ENCODE data around the gene E2F1. TPM values are rescaled to one million over a fixed set of nuclear protein-coding genes. Genes with fewer than 3 reads are reported as not detected.
"Not testable (repeated sequence)": the region's sequence is repeated elsewhere in the genome, so short reads cannot be mapped to it uniquely, and the experiment has no call there.

Gene E2F1
- total RNA-seq, 4 donors from 2014 or later = 1.2 to 1.9 (median 1.5) TPM

- ATAC-seq (ENCODE audit: low FRiP score) (no peak), DNase-seq (ENCODE audit: low spot score) (no peak)
- TF ChIP-seq, protein P1, sequence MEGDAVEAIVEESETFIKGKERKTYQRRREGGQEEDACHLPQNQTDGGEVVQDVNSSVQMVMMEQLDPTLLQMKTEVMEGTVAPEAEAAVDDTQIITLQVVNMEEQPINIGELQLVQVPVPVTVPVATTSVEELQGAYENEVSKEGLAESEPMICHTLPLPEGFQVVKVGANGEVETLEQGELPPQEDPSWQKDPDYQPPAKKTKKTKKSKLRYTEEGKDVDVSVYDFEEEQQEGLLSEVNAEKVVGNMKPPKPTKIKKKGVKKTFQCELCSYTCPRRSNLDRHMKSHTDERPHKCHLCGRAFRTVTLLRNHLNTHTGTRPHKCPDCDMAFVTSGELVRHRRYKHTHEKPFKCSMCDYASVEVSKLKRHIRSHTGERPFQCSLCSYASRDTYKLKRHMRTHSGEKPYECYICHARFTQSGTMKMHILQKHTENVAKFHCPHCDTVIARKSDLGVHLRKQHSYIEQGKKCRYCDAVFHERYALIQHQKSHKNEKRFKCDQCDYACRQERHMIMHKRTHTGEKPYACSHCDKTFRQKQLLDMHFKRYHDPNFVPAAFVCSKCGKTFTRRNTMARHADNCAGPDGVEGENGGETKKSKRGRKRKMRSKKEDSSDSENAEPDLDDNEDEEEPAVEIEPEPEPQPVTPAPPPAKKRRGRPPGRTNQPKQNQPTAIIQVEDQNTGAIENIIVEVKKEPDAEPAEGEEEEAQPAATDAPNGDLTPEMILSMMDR (IDR thresholded peaks at IDR 0.05) = no peak
These were observed 40.0 kb downstream of the E2F1 start for GRCh38 chr20:33646191-33646590.

- TF ChIP-seq, protein P1 (IDR thresholded peaks at IDR 0.05) = no peak
- no peak for ATAC-seq (ENCODE audit: low FRiP score)
- DNase-seq (ENCODE audit: low spot score) = no peak
These were observed 40.8 kb downstream of the E2F1 start for GRCh38 chr20:33645396-33645795.

GRCh38 chr20:33645072-33645358 is 41.2 kb downstream of the E2F1 start:
- TF ChIP-seq, protein P1 (IDR thresholded peaks at IDR 0.05) = no peak
- DNase-seq (ENCODE audit: low spot score) = no peak
- ATAC-seq (ENCODE audit: low FRiP score) = no peak

GRCh38 chr20:33644313-33645071 is 41.7 kb downstream of the E2F1 start:
- DNase-seq (ENCODE audit: low spot score) (no peak), ATAC-seq (ENCODE audit: low FRiP score) (no peak)
- TF ChIP-seq, protein P1 (IDR thresholded peaks at IDR 0.05) = no peak

DNA sequence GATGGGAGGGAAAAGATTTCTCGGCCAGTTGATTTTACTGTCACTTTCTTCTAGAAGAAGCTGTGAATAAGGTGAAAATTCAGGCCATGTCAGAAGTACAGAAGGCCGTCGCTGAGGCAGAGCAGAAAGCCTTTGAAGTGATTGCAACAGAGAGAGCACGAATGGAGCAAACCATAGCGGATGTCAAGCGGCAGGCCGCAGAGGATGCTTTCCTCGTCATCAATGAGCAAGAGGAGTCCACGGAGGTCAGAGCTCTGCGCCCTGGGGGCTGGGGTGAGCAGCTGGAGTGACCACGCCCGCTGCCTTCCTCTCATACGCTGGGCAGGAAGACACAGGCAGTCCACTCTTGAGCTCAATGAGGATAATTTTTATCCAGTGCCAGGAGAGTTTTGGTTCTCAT is 45.9 kb downstream of the E2F1 start:
- no peak for ATAC-seq (ENCODE audit: low FRiP score)
- DNase-seq (ENCODE audit: low spot score) = no peak
- TF ChIP-seq, protein P1 (IDR thresholded peaks at IDR 0.05) = no peak

DNA sequence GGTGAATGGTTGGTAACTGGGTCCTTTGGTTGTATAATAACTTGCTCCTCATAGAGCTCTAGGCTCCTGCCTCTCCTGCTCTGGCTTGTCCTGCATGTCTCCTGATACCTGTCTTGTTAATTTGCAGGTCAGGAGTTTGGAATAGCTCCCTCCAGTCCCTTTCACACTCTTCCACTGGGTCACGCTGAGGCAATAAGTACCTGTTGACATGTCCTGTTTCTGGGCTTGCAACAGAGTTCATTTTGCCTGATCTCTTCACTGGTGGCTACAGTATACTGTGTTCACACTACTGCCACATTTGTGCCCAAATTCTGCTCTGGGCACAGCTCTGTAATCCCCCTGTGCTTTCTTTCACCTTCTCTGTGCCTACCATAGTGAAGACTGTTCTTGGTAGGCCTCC is 49.4 kb downstream of the E2F1 start:
- ATAC-seq (ENCODE audit: low FRiP score) (no peak), DNase-seq (ENCODE audit: low spot score) (no peak)
- TF ChIP-seq, protein P1 (IDR thresholded peaks at IDR 0.05) = no peak

DNA sequence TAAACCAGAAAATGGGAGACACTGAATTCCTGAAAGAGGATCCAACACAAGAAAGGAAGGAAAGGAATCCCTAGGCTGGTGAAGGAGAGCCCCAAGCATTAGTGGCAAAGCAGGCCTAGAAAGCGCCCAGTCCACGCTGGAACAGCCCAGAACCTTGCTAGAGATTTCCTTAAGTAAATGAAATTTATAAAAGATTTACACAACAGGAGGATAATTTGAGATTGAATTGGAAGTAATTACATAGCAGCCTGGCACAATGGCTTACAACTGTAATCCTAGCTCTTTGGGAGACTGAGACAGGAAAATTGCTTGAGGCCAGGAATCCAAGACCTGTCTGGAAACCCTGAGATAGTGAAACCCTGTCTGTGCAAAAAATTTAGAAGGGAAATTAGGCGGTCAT is 50.8 kb downstream of the E2F1 start:
- no peak for ATAC-seq (ENCODE audit: low FRiP score)

DNA sequence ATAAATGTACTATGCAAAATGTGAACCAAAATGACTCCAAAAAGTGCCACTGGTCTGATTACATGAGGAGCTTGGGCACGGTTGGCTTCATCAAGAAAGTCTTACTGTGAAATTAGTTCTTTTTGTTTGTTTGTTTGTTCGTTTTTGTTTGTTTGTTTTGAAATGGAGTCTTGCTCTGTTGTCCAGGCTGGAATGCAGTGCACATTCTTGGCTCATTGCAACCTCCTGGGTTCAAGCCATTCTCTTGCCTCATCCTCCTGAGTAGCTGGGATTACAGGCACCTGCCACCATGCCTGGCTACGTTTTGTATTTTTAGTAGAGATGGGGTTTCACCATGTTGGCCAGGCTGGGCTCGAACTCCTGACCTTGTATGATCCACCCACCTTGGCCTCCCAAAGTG is 54.3 kb downstream of the E2F1 start:
- not testable (repeated sequence) for ATAC-seq (ENCODE audit: low FRiP score); DNase-seq (ENCODE audit: low spot score)

More for the DNA sequence above, 50.8 kb downstream of the E2F1 start:
- DNase-seq (ENCODE audit: low spot score) = no peak
- TF ChIP-seq, protein P1 (IDR thresholded peaks at IDR 0.05) = no peak
